GM19351 (cell line): Measurements from ENCODE around the gene ZHX3.

ENCODE experiments used
- ATAC-seq: cut with Tn5 transposase; IDR thresholded peaks from one replicate; pipeline ENCODE4 v1.9.1; 2021; ENCODE audit warnings: mild to moderate bottlenecking, moderate library complexity; ENCODE audit not compliant: unreplicated experiment

The ZHX3 gene

GRCh38 chr20:41300886-41301285 lies 16.6 kb downstream of the ZHX3 start:
- ATAC-seq: no peak

- ATAC-seq: no peak
These were observed 17.1 kb downstream of the ZHX3 start for GRCh38 chr20:41300383-41300782.

GRCh38 chr20:41299899-41300298 lies 17.6 kb downstream of the ZHX3 start:
- ATAC-seq: no peak

GRCh38 chr20:41293269-41294037 lies 24.1 kb downstream of the ZHX3 start:
- ATAC-seq: no peak

GRCh38 chr20:41290804-41291389 lies 26.6 kb downstream of the ZHX3 start:
- ATAC-seq: no peak

- no peak for ATAC-seq
These were observed 30.2 kb downstream of the ZHX3 start for GRCh38 chr20:41287327-41287726.

- no peak for ATAC-seq
These were observed 31.2 kb downstream of the ZHX3 start for GRCh38 chr20:41286240-41286851.

GRCh38 chr20:41279546-41280225 lies 37.8 kb downstream of the ZHX3 start:
- no peak for ATAC-seq

- ATAC-seq: no peak
These were observed 38.6 kb downstream of the ZHX3 start for GRCh38 chr20:41278936-41279335.

GRCh38 chr20:41277049-41277448 lies 40.5 kb downstream of the ZHX3 start:
- no peak for ATAC-seq

GRCh38 chr20:41276317-41276751 lies 41.2 kb downstream of the ZHX3 start:
- ATAC-seq: no peak

- ATAC-seq: no peak
These were observed 42.2 kb downstream of the ZHX3 start for GRCh38 chr20:41275301-41275731.

- ATAC-seq: no peak
These were observed 43.4 kb downstream of the ZHX3 start for GRCh38 chr20:41274152-41274551.

GRCh38 chr20:41273445-41273844 lies 44.1 kb downstream of the ZHX3 start:
- no peak for ATAC-seq

GRCh38 chr20:41272339-41272738 lies 45.2 kb downstream of the ZHX3 start:
- ATAC-seq: no peak

GRCh38 chr20:41268917-41269652 lies 48.4 kb downstream of the ZHX3 start:
- no peak for ATAC-seq

GRCh38 chr20:41268402-41268801 lies 49.1 kb downstream of the ZHX3 start:
- ATAC-seq: no peak

GRCh38 chr20:41265938-41266337 lies 51.6 kb downstream of the ZHX3 start:
- ATAC-seq: no peak

- ATAC-seq: no peak
These were observed 52.7 kb downstream of the ZHX3 start for GRCh38 chr20:41264819-41265218.

GRCh38 chr20:41261790-41262717 lies 55.5 kb downstream of the ZHX3 start:
- ATAC-seq: no peak
